Raji (cell line): ENCODE data around the gene SUN2.
A peak's percentile ranks its signal among the peaks of the same experiment; 100 is the strongest.

ENCODE experiments used
- POLR2A ChIP-seq: IDR thresholded peaks from 2 replicates; pipeline ENCODE4 v1.6.1; 2011; ENCODE audit warnings: low read depth, low read length, control low read depth; ENCODE audit not compliant: insufficient read depth

SUN2 gene

DNA sequence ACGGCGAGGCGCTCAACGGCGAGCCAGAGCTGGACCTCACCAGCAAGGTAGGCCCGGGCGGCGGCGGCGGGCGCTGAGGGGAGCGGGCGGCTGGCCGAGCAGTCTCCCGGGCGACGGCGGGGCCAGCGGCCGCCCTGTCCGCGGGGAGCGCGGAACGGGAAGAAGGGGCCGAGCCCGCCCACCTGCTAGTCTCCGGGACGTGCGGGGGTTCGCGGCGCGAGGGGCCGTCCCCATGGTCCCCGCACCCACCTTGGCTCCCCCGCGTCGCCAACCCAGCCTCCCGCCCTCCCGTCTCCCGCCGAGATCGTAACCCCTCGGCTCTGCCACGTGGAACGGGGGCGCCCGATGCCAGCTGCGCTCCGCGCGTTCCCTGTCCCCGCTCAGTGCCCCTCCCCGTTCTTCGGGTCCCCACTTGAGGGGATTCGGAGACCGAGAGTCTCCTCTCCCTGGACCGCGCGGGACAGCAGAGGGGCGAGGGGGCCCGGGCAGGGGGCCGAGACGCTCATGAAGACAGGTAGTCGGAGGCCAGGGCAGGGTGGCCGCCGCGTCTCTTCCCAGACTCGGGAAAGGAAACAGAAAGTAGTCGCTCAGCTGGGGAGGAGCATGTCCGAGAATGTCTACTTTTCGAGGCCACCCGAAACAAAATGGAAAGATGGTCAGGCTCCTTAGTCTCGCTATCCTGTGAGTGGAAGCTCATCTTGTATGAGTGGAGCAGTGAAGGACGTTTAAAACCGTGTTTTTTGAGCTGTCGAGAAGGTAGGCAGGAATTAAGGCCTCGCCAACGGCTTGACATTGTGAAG, 49.5 kb downstream of the SUN2 start:
- no peak for TF ChIP-seq POLR2A

DNA sequence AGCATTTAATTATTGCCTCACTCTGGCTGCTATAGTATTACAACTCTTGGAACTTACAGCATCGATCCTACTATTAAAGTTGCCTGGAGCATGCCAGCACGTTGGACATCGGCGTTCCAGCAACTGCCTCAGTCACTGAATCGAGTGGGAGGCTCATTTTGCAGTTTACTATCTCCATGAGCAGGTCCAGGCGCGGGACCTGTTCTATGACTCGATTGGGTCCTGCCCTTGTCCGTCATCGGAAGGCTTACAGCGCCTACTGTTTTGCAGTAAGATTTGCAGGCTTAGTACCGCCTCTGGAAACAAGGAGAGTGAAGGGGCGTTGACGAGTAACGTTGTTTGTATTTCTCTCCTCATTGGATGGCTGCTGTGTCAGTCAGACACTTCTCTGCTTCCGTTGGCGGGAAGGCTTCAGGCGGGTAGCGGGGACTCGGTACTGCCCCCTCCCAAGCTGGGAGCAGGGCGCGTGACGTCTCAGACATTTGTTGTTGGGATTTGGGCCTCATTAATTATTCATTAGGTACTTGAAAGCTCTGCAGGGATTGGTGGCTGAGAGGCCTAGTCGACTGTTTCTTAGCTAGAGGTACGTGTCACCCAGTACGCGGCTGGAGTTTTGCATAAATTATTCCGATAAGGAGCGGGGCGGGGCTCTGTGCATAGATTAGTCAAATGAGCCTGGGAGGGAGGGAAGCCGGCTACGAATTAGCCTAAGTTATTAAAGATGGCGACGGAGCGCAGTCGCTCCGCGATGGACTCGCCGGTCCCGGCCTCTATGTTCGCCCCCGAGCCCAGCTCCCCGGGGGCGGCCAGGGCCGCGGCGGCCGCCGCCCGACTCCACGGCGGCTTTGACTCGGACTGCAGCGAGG, 50.3 kb downstream of the SUN2 start, which contains the start of gene GTPBP1:
GTPBP1 (plus strand) TSS at position 710 of the 866 bp plus-strand sequence; CDS start at position 722, 12 bp downstream.
- peak; percentile 90 for TF ChIP-seq POLR2A

DNA sequence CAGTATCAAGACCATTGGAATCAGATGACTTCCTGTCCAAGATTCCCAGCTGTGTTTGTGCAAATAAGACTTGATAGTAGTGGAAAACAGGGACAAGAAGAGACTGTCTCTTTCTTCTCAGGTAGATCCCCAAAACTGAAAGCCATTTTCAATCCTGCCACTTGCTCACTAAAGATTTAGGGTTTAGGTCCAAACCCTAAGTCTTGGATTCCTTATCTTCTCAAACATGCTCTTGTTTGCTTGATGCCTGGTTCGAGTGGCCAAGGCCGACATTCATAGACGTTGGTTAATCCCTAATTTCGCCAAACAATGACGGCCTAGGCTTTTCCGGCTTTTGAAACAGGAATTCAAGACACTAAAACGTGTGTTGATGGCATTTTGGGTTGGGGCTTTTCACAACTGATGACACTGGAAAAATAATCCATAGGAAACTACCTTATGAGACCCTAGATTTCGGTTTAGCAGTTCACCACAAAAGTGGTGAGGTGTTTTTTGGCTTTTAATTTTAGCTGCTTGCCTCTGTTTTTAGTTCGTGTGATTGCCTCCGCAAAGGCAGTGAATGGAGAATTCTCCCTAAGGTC, 51.1 kb downstream of the SUN2 start:
- TF ChIP-seq POLR2A: no peak

DNA sequence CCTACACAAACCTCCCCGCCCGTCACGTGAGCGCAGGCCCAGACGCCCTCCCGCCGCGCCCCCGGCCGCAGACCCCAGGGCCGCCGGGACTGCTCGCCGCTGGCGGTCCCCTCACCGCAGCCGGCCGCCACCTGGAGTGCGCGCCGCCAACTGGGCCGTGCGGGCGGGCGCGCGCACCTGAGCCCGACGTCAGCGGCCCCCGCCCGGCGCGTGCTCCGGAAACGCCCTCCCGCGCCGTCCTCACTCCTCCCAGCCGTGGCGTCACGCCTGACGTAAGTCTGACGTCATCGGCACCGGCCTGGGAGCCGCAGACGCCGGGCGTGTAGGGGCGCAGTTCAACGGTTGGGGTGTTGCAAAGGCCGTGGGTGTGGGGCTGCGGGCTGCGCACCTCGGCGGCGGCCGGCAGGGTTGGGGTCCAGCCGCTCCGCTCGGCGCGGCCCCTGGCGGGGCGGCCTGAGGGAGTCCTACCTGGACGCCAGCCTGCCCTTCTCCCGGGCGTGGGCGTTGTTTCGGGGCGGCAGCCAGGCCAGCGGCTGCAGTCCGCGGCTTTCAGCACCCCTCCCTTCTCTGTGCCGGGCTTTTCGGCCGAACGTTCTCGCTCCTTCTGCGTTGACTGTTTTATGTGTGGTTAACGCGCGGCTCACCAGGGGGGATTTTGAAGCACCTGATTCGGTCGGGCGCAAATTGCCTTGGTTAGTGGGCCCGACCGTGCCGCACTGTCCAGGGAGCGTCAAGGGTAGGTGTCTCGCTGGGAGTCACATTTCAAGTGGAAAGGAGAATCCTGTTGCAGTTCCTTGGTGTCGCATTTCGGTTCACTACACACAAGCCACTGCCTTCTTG, 54.8 kb downstream of the SUN2 start, which contains the start of gene JOSD1:
JOSD1 (minus strand) TSS at position 155 of the 840 bp plus-strand sequence. CDS start 956 bp downstream, outside the sequence.
- peak; percentile 90 for TF ChIP-seq POLR2A

DNA sequence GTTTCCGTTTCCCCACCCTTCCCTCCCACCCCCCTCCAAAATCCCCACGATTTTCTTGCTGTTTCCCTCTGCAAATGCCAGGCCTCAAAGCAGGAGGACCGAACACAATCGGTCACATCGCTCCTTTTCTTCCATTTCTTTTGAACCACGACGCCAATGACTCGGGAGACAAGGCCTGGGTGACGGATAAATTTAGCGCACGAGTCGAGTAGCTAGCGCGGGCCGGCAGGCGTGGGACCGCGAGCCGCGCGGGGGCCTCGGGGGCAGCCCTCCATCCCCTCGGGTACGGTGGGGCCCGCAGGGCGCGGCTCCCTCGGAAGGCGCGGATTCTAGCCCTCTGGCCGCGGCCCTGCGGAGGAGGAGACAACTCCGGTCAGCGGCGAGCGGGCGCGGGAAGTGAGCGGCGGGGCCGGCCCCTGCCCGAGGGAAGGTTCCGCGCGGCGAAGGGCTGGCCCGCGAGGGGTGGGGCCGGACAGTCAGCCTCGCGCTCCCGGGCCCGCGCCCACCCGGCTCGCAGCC, 55.5 kb downstream of the SUN2 start:
- no peak for TF ChIP-seq POLR2A

DNA sequence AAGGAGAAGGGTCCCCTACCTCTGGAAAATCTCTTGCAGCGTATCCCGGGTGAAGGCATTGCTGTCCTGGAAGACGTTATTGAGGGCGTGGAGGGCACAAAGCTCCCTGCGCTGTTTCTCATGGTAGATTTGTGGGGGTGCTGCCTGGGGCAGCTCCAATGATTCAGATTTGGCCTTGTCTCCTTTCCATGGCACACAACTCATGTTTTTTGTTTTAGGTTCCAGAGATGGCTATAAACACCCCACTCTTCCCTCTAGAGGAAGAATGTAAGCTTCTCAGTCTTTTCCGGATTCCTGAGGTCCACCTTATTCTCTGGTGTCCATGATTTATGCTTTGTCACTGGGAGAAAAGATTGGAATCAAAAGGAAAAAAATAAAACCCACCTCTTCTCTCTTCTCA, 56.0 kb downstream of the SUN2 start:
- no peak for TF ChIP-seq POLR2A

DNA sequence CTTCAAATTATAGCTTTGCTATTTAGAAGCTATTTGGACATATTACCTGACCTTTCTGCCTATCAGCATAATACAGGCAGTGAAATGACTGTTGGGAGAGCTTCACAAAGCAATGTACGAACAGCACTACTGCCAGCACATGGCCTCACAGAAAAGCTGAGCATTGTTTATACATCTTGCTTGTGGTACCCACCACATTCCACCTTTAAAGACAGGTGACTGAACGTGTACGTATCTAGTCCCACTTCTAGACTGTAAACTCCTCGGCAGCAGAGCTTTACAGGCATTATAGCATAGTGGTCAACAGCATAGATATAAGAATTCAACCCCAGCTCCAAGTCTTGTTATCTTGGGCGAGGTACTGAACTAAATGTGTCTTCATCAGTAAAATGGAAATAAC, 56.7 kb downstream of the SUN2 start:
- no peak for TF ChIP-seq POLR2A

DNA sequence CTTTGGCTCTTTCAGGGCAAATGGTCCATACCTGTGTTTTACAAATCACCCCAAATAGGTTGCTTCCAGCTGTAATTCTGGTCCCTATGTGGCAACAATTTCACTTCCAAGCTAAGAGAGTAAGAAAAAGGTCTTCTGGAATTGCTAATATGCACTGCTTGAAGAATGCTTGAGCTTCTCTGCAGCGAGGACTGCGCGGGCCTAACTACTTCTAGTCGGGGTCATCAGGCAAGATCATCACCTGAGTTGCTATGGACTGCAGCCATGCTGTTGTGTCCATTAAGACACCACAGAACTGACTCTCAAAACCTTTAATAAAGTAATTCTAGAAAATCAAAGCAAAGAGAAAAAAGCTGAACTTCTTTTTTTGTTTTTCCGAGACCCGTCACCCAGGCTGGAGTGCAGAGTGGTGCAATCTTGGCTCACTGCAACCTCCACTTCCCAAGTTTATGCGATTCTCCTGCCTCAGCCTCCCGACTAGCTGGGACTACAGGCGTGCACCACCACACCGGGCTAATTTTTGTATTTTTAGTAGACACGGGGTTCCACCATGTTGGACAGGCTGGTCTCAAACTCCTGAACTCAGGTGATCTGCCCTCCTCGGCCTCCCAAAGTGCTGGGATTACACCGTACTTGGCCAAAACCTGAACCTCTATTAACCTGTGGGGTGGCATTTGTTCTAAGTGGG, 57.2 kb downstream of the SUN2 start:
- no peak for TF ChIP-seq POLR2A

DNA sequence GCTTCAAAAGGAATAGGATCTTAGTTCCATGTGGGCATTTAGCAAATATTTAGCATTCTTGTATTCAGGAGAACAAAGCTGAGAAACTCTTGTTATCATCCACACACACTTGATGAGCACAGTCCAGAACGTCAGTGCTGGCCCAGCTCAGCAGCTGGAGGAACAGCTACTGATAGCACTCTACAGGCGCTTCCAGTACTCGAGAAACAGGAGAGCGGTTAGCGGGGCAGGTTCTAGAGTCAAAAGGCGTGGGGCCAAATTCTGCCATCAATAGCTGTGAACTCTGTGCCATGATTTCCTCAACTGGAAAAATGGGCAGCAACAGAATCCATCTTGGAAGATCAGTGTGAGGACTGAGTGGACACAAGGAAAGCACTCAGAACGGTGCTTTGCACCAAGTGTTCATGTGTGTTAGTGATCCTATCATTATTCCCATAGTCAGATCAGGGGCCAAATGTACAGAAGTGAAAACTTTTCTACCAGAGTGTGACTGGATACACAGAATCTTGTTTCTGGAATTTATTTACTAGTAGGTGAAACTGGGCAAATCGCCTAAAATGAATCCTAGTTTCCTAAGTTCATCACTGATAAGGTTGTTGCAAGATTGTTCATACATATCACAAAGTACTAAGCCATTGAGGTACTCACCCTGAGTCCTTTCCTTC, 58.2 kb downstream of the SUN2 start:
- TF ChIP-seq POLR2A: no peak

DNA sequence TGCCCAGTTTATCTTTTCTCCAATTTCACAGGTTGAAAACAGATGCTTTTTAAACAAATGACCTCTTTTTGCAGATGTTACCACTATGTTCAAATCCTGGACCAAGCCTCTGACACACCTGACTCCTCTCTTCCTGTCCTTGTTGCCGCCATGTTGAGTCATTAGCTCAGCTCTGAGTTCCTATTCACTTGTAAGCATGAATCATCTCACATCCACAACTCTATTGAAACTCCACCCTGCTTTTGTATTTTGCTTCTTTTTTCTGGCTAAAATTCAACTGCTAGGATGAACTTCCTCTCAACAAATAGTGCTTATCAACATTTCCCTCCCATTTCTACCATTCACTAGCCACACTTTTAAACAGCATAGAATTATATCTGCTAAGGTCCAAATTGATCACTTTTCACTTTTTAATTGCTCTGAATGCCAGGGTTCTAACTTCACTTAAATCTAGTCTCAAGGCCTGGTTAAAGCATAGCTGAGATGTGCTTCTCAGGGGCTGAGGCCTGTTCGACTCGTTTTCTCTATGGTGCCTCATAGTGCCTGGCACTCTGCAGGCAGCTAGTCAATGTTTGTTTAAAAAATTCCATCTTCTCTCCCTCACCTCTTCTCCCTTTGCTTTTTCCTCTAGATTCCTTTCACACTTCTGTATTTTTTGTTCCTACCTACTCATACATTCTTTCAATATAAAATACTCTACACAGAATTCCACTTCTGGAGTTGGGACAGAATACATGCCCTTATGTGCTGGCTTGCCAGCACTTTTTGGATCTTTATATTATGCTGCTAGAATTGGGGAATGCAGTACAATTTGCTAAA, 59.0 kb downstream of the SUN2 start:
- no peak for TF ChIP-seq POLR2A

DNA sequence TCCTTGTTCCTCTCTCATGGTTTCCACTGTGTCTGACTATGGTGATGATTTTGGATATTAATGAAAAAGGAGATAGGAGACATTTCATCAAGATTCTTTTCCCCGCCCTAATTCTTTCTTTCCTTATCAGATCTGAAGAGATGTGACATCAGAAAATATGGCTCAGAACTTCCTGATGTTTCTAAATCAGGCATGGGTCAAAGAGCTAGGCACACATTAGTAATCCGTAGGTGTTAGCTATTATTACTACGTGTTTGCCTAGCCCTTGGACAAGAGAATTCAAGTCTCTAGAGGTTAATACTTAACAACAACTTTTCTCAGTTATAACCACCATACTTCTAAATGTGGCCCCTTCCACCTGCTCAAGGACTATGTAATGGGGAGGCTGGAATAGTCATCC, 60.9 kb downstream of the SUN2 start:
- TF ChIP-seq POLR2A: no peak

DNA sequence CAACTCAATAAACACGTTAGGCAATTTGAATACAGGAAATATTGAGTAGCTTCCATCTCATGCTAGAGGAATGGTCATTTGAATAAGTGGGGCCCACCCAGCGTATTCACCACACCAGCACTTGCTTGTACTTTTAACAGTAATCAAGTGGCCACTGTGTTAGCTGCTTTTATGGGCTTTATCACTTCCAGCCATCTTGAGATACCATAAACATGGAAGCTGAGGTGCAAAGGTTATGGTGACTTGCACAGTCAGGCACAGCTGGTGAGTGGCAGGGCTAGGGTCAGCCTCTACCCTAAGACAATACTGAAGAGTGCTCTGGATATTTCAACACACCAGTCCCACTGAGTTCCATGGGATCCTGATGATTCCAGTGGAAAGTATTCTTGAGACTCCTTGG, 61.7 kb downstream of the SUN2 start:
- TF ChIP-seq POLR2A: no peak
